Renal cortex interstitium (tissue), 11 donors: ENCODE measurements around the gene KCNIP2. TPM values are rescaled to one million over a fixed set of nuclear protein-coding genes. Genes with fewer than 3 reads are reported as not detected.

Source experiments
- DNase-seq, 11 donors: peaks; one replicate each; pipeline ENCODE4 v3.0.0-alpha.2; 2013; ENCODE audit warnings: low read depth in 9 of 11, low spot score in 4 of 11; ENCODE audit errors: extremely low read depth in 1 of 11
- polyA plus RNA-seq, 3 donors: library from polyadenylated mRNA; unstranded; fragments of 120-200 nt; gene quantifications; one replicate each; pipeline ENCODE4 v1.2.1, GENCODE V29; 2013; ENCODE audit not compliant: insufficient read length in 3 of 3

Gene KCNIP2
- polyA plus RNA-seq, 3 donors, result 4.0 to 8.1 (median 4.2) TPM

DNA sequence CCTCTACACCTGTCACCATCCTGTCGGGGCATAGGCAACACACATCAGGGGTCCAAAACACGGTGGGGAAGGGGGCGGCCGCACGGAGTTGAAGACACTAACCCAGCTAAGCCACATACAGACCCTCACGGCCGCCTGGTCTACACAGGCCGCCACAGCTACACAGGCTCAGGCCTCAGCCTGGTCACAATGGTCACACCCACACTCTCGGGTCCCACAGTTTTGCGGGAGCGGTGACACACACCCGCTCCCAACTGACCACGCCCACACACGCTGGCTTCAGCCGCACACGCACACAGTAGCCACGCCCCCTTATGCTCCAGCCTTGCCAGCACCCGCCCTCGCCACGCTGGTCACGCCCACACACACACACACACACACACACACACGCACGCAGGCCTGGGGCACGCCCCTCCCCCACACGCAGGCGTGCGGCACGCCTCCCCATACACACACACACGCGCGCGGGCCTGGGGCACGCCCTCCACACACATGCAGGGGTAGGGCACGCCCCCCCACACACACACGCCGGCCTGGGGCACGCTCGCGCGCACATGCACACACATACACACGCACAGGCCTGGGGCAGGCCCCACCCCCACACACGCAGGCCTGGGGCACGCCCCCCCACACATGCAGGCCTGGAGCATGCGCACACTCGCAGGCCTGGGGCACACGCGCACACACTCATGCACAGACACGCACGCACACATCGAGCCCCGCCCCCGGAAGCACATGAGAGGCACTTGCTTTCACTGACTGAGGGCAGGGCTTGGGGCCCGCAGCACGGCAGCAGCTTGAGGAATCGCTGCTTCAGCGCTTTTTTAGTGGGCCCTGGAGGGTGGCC is 13.1 kb downstream of the KCNIP2 start:
- DNase-seq, result peak in 8 of 11 donors; percentile 79 to 88 (median 84)

- DNase-seq, result peak in 2 of 11 donors; percentile 44 to 46
These were observed 13.9 kb downstream of the KCNIP2 start for GRCh38 chr10:101829561-101830315.

DNA sequence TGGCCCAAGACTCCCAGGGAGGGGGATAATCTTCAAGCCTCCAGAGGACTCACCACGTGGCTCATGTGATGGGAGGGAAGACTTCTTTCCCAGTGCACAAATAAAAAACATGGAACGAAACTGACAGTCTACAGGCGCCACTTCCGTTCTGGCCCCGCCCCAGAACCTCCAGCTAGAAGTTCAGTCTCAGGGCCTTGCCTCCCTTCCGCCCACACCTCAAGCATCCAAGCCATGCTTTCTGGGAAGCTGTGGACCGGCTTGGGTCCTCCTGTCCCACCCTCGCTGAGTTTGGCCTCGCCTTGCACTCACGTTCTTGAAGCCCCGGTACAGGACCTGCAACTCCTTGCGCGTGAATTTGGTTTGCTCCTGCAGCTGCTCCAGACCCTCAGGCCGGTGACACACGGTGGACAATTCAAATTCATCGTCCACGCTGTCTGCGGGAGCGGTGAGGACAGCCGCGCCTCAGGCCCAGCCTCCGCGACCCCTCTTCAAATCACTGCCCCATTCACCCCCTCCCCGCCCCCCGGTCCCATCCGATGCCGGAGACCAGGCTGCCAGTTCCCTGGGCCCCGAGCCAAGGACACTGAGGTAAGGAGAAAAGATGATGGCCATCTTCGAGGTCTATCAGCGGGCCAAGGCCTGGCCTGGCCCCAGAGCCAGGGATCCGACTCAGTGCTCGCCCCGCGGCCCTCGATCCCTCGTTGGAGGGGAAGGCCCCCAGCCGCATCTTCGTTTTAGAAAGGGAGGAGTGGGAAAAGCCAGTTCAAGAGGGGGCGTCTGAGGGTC is 14.6 kb downstream of the KCNIP2 start:
- DNase-seq, result no peak

GRCh38 chr10:101827919-101828600 is 15.5 kb downstream of the KCNIP2 start:
- no peak for DNase-seq

DNA sequence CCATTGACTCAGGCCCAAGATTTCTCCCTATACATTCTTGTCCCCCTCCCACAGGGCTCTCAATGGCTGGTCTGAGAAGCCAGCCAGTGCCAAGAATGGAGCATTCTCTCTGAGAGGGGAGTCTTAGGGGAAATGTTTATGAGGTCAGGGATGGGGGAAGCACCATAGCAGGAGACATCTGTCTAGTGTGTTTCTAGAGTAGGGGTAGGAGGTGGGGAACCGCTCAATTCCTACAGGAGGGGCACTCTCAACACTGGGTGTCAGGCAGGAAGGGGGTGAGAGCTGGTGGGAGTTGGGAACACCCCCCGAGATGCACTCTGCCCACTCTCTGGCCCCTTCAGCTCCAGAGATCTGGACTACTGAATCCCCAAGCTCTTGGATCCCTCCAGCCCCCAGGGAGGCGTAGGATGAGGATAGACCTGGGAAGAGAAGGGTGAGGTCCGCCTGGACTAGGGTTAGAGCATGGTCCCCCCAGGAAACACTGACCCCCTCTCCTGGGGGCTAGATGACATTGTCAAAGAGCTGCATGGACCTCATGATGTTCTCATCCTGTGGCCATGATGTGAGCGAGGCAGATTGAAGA is 16.7 kb downstream of the KCNIP2 start:
- DNase-seq, result no peak

DNA sequence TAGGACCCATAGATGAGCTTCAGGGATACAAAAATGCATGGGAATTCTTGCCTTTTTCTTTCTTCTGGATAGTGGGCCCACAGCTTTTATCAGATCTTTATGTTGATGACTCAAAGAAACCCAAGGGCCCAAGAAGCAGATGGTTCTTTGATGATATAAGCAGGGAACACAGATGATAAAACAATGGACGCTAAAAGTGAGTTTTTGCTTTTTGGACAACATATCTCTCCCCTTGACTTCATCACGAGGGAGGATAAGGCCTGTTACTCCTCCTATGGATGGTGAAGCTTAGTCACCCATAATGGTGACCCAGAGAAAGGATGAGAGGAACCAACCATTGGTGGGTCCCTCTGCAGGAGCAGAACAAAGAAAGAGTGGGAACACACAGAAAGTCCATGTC is 18.9 kb downstream of the KCNIP2 start:
- no peak for DNase-seq

DNA sequence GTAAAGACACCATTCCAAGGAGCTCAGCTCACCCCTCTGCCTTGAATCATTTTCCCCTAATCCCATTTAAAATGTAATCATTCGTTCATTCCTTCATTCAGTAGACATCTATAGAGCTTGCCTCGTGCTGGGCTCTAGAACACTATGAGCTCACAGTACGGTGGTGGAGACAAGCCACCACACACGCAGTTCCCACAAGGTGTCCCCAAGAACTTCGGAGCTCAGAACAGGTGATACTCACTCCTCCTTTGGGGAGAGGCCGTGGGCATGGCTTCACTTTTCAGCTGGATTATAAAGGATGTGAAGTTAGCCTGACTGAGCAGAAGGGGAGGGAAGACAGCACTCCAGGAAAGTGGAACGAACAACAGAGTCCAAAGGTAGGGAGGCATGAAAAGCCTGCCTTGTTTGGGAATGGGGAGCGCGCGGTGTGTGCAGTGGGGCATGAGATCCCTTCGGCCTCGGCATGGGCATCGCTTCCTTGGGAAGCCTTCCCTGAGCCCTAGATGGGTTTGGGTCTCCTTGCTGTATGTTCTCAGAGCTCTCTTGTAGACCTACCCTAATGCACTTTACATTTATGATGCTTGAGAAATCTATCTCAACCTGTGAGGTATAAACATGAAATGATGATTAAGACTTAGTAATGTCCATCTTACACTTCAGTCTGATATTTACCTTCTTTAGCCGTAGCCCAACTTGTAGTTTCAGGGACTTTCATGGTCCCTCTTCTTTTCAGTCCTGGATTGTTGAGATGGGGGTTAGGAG is 24.5 kb downstream of the KCNIP2 start:
- DNase-seq, result no peak

GRCh38 chr10:101818119-101818871 is 25.3 kb downstream of the KCNIP2 start, which contains the start of gene OGA:
TSS of gene OGA (minus strand) at chr10:101818444. CDS start at chr10:101818022, 422 bp downstream.
- peak; percentile 94 to 99 (median 97) for DNase-seq

GRCh38 chr10:101817337-101818118 is 26.1 kb downstream of the KCNIP2 start:
- peak in 8 of 11 donors; percentile 63 to 86 (median 74) for DNase-seq

GRCh38 chr10:101816913-101817336 is 26.7 kb downstream of the KCNIP2 start:
- DNase-seq, result no peak

DNA sequence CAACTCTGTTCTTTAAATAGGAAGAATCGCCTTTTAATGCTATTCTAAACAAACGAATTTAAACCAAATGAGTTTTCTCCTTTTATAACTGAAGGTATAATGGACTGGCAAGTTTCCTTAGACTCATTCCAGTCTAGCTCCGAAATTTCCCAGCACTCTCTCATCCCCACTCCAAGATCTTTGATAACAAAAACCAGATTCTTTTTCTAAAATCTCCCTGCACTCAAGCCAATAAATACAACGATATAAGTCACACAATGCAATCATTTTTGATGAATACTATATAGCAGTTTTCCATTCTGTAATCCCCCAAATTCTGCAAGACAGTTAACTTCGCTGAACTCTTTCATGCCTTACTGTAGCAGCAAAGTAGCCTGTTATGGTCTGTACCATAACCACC is 27.2 kb downstream of the KCNIP2 start:
- no peak for DNase-seq

DNA sequence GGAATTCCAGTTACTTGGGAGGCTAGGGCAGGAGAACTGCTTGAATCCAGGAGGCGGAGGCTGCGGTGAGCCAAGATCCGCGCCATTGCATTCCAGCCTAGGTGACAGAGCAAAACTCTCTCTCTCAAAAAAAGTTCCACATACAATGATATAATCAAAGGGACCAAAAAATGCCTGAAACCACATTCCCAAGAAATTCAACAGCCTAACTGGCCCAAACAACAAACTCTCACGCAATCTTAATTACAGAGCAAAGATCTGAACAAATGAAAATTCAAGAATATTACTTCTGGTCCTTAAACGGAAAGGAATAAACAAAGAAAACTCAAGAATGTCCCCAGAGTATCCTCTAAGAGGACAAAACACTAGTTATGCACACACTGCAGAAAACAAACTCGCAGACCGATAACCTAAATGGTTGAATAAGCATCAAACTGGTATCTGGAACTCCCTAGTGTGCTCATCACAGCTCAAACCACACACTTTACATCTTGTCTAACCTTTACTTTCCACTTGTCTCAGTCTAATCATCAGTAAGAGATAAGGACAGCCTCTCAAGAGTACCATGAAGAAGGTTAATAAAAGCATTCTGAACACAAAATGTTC is 29.0 kb downstream of the KCNIP2 start:
- DNase-seq, result no peak

GRCh38 chr10:101812606-101813005 is 31.0 kb downstream of the KCNIP2 start:
- DNase-seq, result no peak

DNA sequence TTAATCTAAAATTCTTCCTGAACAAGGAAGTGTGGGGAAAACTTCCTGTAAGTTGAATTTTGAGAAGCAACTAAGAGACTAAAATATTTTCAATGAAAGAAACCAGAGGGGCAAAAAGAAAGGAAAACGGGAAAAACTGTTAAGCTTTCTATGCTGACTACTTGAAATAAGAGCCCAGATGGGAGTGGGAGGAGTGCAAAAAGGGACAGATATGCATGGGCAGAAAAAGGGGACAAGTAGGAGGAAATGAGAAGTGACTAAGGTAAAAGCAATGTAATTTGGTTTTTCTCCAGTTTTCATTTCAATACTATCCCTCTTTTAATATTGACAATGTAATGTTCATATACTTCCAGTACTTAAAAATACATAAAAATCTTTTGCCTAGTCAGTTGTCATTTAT is 36.4 kb downstream of the KCNIP2 start:
- no peak for DNase-seq

GRCh38 chr10:101803511-101803910 is 40.1 kb downstream of the KCNIP2 start:
- no peak for DNase-seq
